DOHH2 (cell line): ENCODE data around the gene USH2A.

ENCODE experiments used
- H3F3A ChIP-seq: fragments of 200-600 bp; sonication (generic), shearing (Covaris generic); 2 replicates; pipeline ENCODE4 v1.6.0; 2016; ENCODE audit warnings: antibody characterized with exemption, mild to moderate bottlenecking; ENCODE audit not compliant: control insufficient read depth, insufficient read depth
- H3K27ac ChIP-seq: fragments of 200-600 bp; sonication (generic); 2 replicates; pipeline ENCODE4 v1.5.1; 2014; ENCODE audit warnings: low read depth, mild to moderate bottlenecking, low read length, moderate library complexity
- H3K27me3 ChIP-seq: fragments of 200-600 bp; sonication (generic); 2 replicates; pipeline ENCODE4 v1.6.1; 2014; ENCODE audit warnings: mild to moderate bottlenecking, low read length, mixed read lengths; ENCODE audit not compliant: control insufficient read depth
- H3K36me3 ChIP-seq: fragments of 200-600 bp; sonication (generic); 2 replicates; pipeline ENCODE4 v1.6.1; 2014; ENCODE audit warnings: mild to moderate bottlenecking, low read length, moderate library complexity, mixed read lengths; ENCODE audit not compliant: control insufficient read depth
- H3K4me1 ChIP-seq: fragments of 200-600 bp; sonication (generic); 2 replicates; pipeline ENCODE4 v1.6.1; 2014; ENCODE audit warnings: mild to moderate bottlenecking, low read length, mixed read lengths; ENCODE audit not compliant: control insufficient read depth
- H3K4me2 ChIP-seq: fragments of 200-600 bp; sonication (generic); 2 replicates; pipeline ENCODE4 v1.6.0; 2014; ENCODE audit warnings: mild to moderate bottlenecking, low read length, moderate library complexity
- H3K4me3 ChIP-seq: fragments of 200-600 bp; sonication (generic); 2 replicates; pipeline ENCODE4 v1.5.1; 2014; ENCODE audit warnings: mild to moderate bottlenecking, low read length, mixed read lengths
- H3K79me2 ChIP-seq: fragments of 200-600 bp; sonication (generic); 2 replicates; pipeline ENCODE4 v1.6.1; 2014; ENCODE audit warnings: mild to moderate bottlenecking, low read length, mixed read lengths; ENCODE audit not compliant: control insufficient read depth
- H3K9me2 ChIP-seq: fragments of 200-600 bp; sonication (generic); replicated peaks from 2 replicates; pipeline ENCODE4 v1.6.1; 2014; ENCODE audit warnings: mild to moderate bottlenecking, low read length, mixed read lengths; ENCODE audit not compliant: control insufficient read depth
- H3K9me3 ChIP-seq: fragments of 200-600 bp; sonication (generic); 2 replicates; pipeline ENCODE4 v1.6.1; 2014; ENCODE audit warnings: antibody characterized with exemption, low read length, mixed read lengths; ENCODE audit not compliant: control insufficient read depth, insufficient read depth
- H4K20me1 ChIP-seq: fragments of 200-600 bp; sonication (generic); 2 replicates; pipeline ENCODE4 v1.6.0; 2014; ENCODE audit warnings: low read depth, mild to moderate bottlenecking, antibody characterized with exemption, low read length, moderate library complexity; ENCODE audit not compliant: control insufficient read depth, insufficient read depth
- CTCF ChIP-seq: fragments of 200-600 bp; sonication (generic); IDR thresholded peaks from one replicate; pipeline ENCODE4 v1.5.1; 2014; ENCODE audit warnings: antibody characterized with exemption, mild to moderate bottlenecking, low read depth, low read length; ENCODE audit not compliant: poor library complexity, severe bottlenecking
- EZH2phosphoT487 ChIP-seq: fragments of 200-600 bp; sonication (generic); IDR thresholded peaks from 2 replicates; pipeline ENCODE4 v1.6.1; 2017; ENCODE audit warnings: borderline replicate concordance, mild to moderate bottlenecking, antibody characterized with exemption, low read length, moderate library complexity, mixed read lengths

Gene USH2A

DNA sequence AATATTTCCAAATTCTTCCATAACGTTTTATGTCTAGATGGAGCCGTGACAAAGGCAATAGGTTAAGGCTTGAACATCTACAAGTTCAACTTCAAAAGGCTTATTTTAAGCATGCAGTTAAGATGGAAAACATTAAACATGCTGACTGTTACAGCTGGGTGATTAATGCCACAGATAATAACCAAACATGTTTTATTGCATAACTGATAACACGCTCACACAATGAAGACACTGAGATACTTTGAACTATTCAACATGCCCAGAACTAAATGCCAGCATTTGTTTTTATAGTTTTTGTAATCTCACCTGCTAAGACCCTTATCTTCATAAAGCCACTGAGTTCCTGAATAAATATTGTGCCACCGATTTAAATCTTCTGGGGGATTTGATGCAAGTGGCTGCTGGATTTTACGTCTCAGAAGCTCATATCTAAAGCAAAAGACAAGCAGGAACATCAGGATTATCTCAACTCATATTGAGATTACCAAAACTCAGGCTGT, 545.7 kb downstream of the USH2A start:
- H3K27ac ChIP-seq, result no peak overlapping the region
- no peak overlapping the region for H3K4me3 ChIP-seq
- H3K4me2 ChIP-seq, result no peak overlapping the region
- no peak for TF ChIP-seq EZH2phosphoT487
- no peak for TF ChIP-seq CTCF
- H3K36me3 ChIP-seq, result no peaks in the 10 kb centered on the region
- no peaks in the 10 kb centered on the region for H3K9me2 ChIP-seq
- H3K4me1 ChIP-seq, result no peaks in the 10 kb centered on the region
- H3K79me2 ChIP-seq, result no peaks in the 10 kb centered on the region
- no peaks in the 10 kb centered on the region for H3K9me3 ChIP-seq
- H3K27me3 ChIP-seq, result no peaks in the 10 kb centered on the region
- H3F3A ChIP-seq, result no peaks in the 10 kb centered on the region
- no peaks in the 10 kb centered on the region for H4K20me1 ChIP-seq

DNA sequence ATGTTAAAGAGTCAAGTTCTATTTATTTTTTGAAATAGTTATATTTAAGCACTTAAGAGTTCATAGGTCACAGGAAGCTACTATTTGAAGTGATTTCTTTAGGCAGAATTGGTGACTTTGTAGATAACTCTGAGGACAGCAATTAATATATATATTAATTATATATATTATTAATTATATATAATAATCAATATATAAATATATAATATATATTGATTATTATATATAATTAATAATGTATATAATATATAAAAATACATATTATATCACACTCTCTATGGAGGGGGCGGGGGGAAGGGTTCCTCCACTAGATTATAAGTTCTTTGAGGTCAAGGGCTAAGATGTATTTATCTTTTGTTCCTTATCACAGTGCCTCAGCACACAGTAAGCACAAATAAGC, 547.5 kb downstream of the USH2A start:
- H4K20me1 ChIP-seq, result no peaks in the 10 kb centered on the region
- no peaks in the 10 kb centered on the region for H3K9me3 ChIP-seq
- no peak overlapping the region for H3K4me3 ChIP-seq
- H3K9me2 ChIP-seq, result no peaks in the 10 kb centered on the region
- no peak overlapping the region for H3K27ac ChIP-seq
- no peaks in the 10 kb centered on the region for H3F3A ChIP-seq
- no peak for TF ChIP-seq EZH2phosphoT487
- TF ChIP-seq CTCF, result no peak
- H3K4me2 ChIP-seq, result no peak overlapping the region
- H3K27me3 ChIP-seq, result no peaks in the 10 kb centered on the region
- H3K4me1 ChIP-seq, result no peaks in the 10 kb centered on the region
- no peaks in the 10 kb centered on the region for H3K36me3 ChIP-seq
- H3K79me2 ChIP-seq, result no peaks in the 10 kb centered on the region

DNA sequence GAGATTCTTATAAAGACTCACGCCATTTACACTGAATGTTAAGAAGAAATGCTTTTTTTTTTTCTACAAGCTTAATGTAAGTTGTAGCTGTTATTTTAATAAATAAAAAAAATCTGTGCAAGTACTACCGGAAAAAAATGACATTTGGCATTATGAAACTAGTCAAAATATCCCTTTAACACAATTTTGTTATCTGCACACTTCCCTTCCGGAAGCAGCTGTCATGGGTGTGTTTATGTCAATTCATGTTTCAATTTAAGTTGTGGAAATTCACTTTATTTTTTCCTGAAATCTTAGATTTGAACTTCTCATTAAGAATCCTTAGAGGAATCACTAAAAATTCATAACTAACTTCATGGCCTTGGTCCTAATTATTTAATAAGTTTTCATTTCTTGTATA, 548.0 kb downstream of the USH2A start:
- Histone ChIP-seq H3K9me2 (no peaks in the 10 kb centered on the region), H3K4me3 (no peak overlapping the region)
- TF ChIP-seq EZH2phosphoT487, result no peak
- TF ChIP-seq CTCF, result no peak

DNA sequence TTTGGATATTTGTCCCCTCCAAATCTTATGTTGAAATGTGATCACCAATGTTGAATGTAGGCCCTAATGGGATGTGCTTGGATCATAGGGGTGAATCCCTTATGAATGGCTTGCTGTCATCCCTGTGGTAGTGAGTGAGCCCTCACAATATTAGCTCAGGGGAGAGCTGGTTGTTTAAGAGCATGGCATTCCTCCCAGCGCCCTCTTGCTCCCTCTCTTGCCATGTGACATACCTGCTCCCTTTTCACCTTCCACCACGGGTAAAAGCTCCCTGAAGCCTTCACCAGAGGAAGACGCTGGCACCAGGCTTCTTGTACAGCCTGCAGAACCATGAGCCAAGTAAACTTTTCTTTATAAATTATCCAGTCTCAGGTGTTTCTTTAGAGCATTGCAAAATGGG, 550.6 kb downstream of the USH2A start:
- no peaks in the 10 kb centered on the region for H3K79me2 ChIP-seq
- H4K20me1 ChIP-seq, result no peaks in the 10 kb centered on the region
- H3F3A ChIP-seq, result no peaks in the 10 kb centered on the region
- H3K4me3 ChIP-seq, result no peak overlapping the region
- H3K36me3 ChIP-seq, result no peaks in the 10 kb centered on the region
- H3K4me1 ChIP-seq, result no peaks in the 10 kb centered on the region
- H3K9me3 ChIP-seq, result no peaks in the 10 kb centered on the region
- H3K9me2 ChIP-seq, result no peaks in the 10 kb centered on the region
- no peak overlapping the region for H3K4me2 ChIP-seq
- H3K27me3 ChIP-seq, result no peaks in the 10 kb centered on the region
- H3K27ac ChIP-seq, result no peak overlapping the region
- TF ChIP-seq CTCF (no peak), EZH2phosphoT487 (no peak)

More for the DNA sequence above, 548.0 kb downstream of the USH2A start:
- no peak overlapping the region for H3K4me2 ChIP-seq
- no peak overlapping the region for H3K27ac ChIP-seq
- no peaks in the 10 kb centered on the region for H3K27me3 ChIP-seq
- H4K20me1 ChIP-seq, result no peaks in the 10 kb centered on the region
- H3K36me3 ChIP-seq, result no peaks in the 10 kb centered on the region
- H3F3A ChIP-seq, result no peaks in the 10 kb centered on the region
- no peaks in the 10 kb centered on the region for H3K4me1 ChIP-seq
- no peaks in the 10 kb centered on the region for H3K9me3 ChIP-seq
- H3K79me2 ChIP-seq, result no peaks in the 10 kb centered on the region
